Subcutaneous abdominal adipose tissue (tissue), 5 donors: Measurements from ENCODE around the gene SLC7A1.

ENCODE experiments used
- H3K27ac ChIP-seq: one replicate; pipeline ENCODE4 v1.7.0; 2013; ENCODE audit warnings: low read depth, mild to moderate bottlenecking, inconsistent platforms, low read length, moderate library complexity
- H3K27me3 ChIP-seq, 5 donors: one replicate each; pipeline ENCODE4 v1.7.0; 2013; ENCODE audit warnings: low read length in 5 of 5, inconsistent platforms in 1 of 5; ENCODE audit not compliant: control insufficient read depth in 5 of 5, insufficient read depth in 4 of 5
- H3K36me3 ChIP-seq, 5 donors: one replicate each; pipeline ENCODE4 v1.7.0; 2013; ENCODE audit warnings: low read length in 5 of 5; ENCODE audit not compliant: control insufficient read depth in 5 of 5, insufficient read depth in 5 of 5
- H3K4me1 ChIP-seq, 5 donors: one replicate each; pipeline ENCODE4 v1.7.0; 2013; ENCODE audit warnings: low read length in 5 of 5, mild to moderate bottlenecking in 3 of 5, moderate library complexity in 1 of 5; ENCODE audit not compliant: control insufficient read depth in 5 of 5, insufficient read depth in 5 of 5
- H3K4me3 ChIP-seq, 5 donors: one replicate each; pipeline ENCODE4 v1.7.0; 2013; ENCODE audit warnings: low read length in 5 of 5, low read depth in 1 of 5
- H3K9ac ChIP-seq, 5 donors: one replicate each; pipeline ENCODE4 v1.7.0; 2013; ENCODE audit warnings: low read length in 5 of 5, mild to moderate bottlenecking in 4 of 5, moderate library complexity in 3 of 5
- H3K9me3 ChIP-seq, 5 donors: one replicate each; pipeline ENCODE4 v1.7.0; 2013; ENCODE audit warnings: low read length in 5 of 5; ENCODE audit not compliant: control insufficient read depth in 5 of 5
- donor health status: healthy.
- donor health status: healthy.
- donor health status: healthy.
- donor health status: healthy.
- donor health status: healthy.

SLC7A1 gene

GRCh38 chr13:29508130-29508875 is 87.2 kb downstream of the SLC7A1 start:
- no peaks in the 10 kb centered on the region for H3K9me3 ChIP-seq
- peaks cover 0 to 6% (median 0%) of the 10 kb centered on the region in 5 donors for H3K36me3 ChIP-seq
- peak overlapping the region in 2 of 5 donors; percentile 6 to 17 for H3K4me3 ChIP-seq
- no peak overlapping the region for H3K9ac ChIP-seq
- H3K27me3 ChIP-seq, result peaks cover 13 to 37% (median 28%) of the 10 kb centered on the region in 5 donors
- H3K27ac ChIP-seq, result no peak overlapping the region
- H3K4me1 ChIP-seq, result peaks cover 0 to 18% (median 7%) of the 10 kb centered on the region in 5 donors

DNA sequence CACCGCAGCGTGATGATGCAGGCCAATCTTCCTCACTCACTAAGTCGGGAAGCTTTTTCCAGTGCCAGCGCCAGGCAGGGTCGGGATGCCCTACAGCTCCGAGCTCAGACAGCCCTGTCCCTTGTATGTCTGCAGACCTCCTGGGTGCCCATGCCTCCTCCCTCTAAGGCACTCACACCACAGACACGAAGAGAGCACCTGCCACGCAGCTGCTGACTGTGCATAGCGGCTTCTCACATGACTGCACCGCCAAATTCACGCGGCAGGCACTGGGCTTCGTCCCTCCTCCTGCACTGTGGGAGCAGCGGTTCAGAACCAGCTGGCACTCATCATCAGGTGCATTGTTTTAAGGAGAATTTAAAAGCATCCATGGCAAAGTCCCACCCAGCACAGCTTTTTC is 88.1 kb downstream of the SLC7A1 start:
- no peak overlapping the region for H3K27ac ChIP-seq
- H3K27me3 ChIP-seq, result peaks cover 13 to 37% (median 28%) of the 10 kb centered on the region in 5 donors

GRCh38 chr13:29505950-29506349 is 89.5 kb downstream of the SLC7A1 start:
- no peak overlapping the region for H3K9ac ChIP-seq
- H3K9me3 ChIP-seq, result no peaks in the 10 kb centered on the region
- H3K36me3 ChIP-seq, result no peaks in the 10 kb centered on the region
- no peak overlapping the region for H3K27ac ChIP-seq
- no peak overlapping the region for H3K4me3 ChIP-seq
- H3K27me3 ChIP-seq, result peaks cover 13 to 37% (median 34%) of the 10 kb centered on the region in 5 donors
- peaks cover 0 to 20% (median 9%) of the 10 kb centered on the region in 5 donors for H3K4me1 ChIP-seq

More for the DNA sequence above, 88.1 kb downstream of the SLC7A1 start:
- no peaks in the 10 kb centered on the region for H3K36me3 ChIP-seq
- H3K9me3 ChIP-seq, result no peaks in the 10 kb centered on the region
- no peak overlapping the region for H3K9ac ChIP-seq
- peaks cover 0 to 24% (median 14%) of the 10 kb centered on the region in 5 donors for H3K4me1 ChIP-seq
- H3K4me3 ChIP-seq, result no peak overlapping the region

DNA sequence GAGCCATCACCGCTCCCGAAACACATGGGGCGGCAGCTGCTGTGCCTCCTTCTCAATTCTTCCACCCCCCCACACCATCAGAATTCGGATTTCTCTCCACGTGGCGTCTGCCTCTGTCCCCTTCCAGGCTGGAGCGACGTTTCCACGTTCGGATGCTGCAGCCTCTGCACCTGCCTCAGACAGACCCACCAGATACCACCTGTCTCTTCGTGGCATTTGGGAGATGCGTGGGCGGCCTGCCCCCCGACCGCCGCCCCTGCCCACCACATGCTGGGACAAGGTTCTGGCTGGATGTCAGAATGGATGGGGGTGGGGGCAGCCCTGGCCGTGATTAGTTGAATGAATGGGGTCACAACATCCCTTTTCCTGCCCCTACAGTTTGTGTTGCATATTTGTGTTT is 90.0 kb downstream of the SLC7A1 start:
- peaks cover 0 to 20% (median 9%) of the 10 kb centered on the region in 5 donors for H3K4me1 ChIP-seq
- H3K4me3 ChIP-seq, result no peak overlapping the region
- H3K9ac ChIP-seq, result no peak overlapping the region
- H3K27ac ChIP-seq, result no peak overlapping the region
- H3K27me3 ChIP-seq, result peaks cover 13 to 37% (median 34%) of the 10 kb centered on the region in 5 donors
- no peaks in the 10 kb centered on the region for H3K36me3 ChIP-seq
- no peaks in the 10 kb centered on the region for H3K9me3 ChIP-seq

- H3K4me1 ChIP-seq, result peaks cover 0 to 20% (median 9%) of the 10 kb centered on the region in 5 donors
- no peaks in the 10 kb centered on the region for H3K36me3 ChIP-seq
- peaks cover 13 to 39% (median 34%) of the 10 kb centered on the region in 5 donors for H3K27me3 ChIP-seq
- no peak overlapping the region for H3K4me3 ChIP-seq
- no peak overlapping the region for H3K27ac ChIP-seq
- H3K9ac ChIP-seq, result no peak overlapping the region
- no peaks in the 10 kb centered on the region for H3K9me3 ChIP-seq
These were observed 90.8 kb downstream of the SLC7A1 start for GRCh38 chr13:29504691-29505090.

GRCh38 chr13:29503041-29503837 is 92.2 kb downstream of the SLC7A1 start:
- Histone ChIP-seq H3K36me3 (no peaks in the 10 kb centered on the region), H3K27ac (no peak overlapping the region), H3K27me3 (peaks cover 13 to 43% (median 34%) of the 10 kb centered on the region in 5 donors), H3K9ac (no peak overlapping the region), H3K9me3 (no peaks in the 10 kb centered on the region), H3K4me1 (peaks cover 0 to 11% (median 6%) of the 10 kb centered on the region in 5 donors), H3K4me3 (peak overlapping the region in 1 of 5 donors; percentile 36)

- Histone ChIP-seq H3K9me3 (no peaks in the 10 kb centered on the region), H3K36me3 (no peaks in the 10 kb centered on the region), H3K9ac (no peak overlapping the region), H3K27ac (no peak overlapping the region), H3K4me1 (peaks cover 0 to 10% (median 5%) of the 10 kb centered on the region in 5 donors), H3K4me3 (peak overlapping the region in 1 of 5 donors; percentile 36), H3K27me3 (peaks cover 11 to 43% (median 34%) of the 10 kb centered on the region in 5 donors)
These were observed 93.0 kb downstream of the SLC7A1 start for GRCh38 chr13:29502391-29503008.

- H3K27me3 ChIP-seq, result peaks cover 8 to 41% (median 27%) of the 10 kb centered on the region in 5 donors
- H3K4me1 ChIP-seq, result peaks cover 0 to 18% (median 14%) of the 10 kb centered on the region in 5 donors
These were observed 93.8 kb downstream of the SLC7A1 start for GRCh38 chr13:29501674-29502073.

GRCh38 chr13:29500386-29500785 is 95.1 kb downstream of the SLC7A1 start:
- peaks cover 5 to 35% (median 15%) of the 10 kb centered on the region in 5 donors for H3K27me3 ChIP-seq
- H3K4me3 ChIP-seq, result no peak overlapping the region
- H3K9me3 ChIP-seq, result no peaks in the 10 kb centered on the region
- peaks cover 0 to 26% (median 21%) of the 10 kb centered on the region in 5 donors for H3K4me1 ChIP-seq
- H3K36me3 ChIP-seq, result no peaks in the 10 kb centered on the region
- no peak overlapping the region for H3K9ac ChIP-seq
- no peak overlapping the region for H3K27ac ChIP-seq

More at GRCh38 chr13:29501674-29502073, 93.8 kb downstream of the SLC7A1 start:
- H3K27ac ChIP-seq, result no peak overlapping the region
- H3K9me3 ChIP-seq, result no peaks in the 10 kb centered on the region
- no peak overlapping the region for H3K9ac ChIP-seq
- no peak overlapping the region for H3K4me3 ChIP-seq
- no peaks in the 10 kb centered on the region for H3K36me3 ChIP-seq
